ENCODE results near the gene PABPN1. TPM values are rescaled to one million over a fixed set of nuclear protein-coding genes. Genes with fewer than 3 reads are reported as not detected.

PABPN1 gene
- total RNA-seq, 6 experiments from 2014 or later: 128 to 147 (median 137) TPM

DNA sequence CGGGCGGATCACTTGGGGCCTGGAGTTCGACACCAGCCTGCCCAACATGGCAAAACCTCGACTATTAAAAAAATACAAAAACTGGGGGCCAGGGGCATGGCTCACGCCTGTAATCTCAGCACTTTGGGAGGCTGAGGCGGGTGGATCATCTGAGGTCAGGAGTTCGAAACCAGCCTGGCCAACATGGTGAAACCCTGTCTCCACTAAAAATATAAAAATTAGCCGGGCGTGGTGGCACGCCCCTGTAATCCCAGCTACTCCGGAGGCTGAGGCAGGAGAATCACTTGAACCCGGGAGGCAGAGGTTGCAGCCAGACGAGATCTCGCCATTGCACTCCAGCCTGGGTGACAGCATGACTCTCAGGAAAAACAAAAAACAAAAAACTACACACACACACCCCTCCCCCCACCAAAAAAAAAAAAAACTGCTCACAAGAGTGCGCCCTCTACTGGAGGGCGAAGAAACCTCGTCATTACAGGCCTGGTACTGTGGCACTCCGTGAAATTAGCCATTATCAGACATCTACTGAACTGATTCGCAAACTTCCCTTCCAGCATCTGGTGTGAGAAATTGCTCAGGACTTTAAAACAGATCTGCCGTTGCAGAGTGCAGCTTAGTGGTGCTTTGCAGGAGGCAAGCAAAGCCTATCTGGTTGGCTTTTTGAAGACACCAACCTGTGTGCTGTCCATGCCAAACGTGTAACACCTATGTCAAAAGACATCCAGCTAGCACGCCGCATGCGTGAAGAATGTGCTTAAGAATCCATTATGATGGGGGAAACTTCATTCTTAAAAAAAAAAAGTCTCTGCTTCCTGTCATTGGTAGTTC lies 26.3 kb upstream of the PABPN1 start:
- Mint-ChIP-seq H3K27me3 (ENCODE audit: insufficient read depth) (peaks cover 6% of the 10 kb centered on the region; the same call in 1 of the 2 replicates), H3K4me1 (ENCODE audit: low read depth) (peaks cover 43% of the 10 kb centered on the region), H3K4me3 (no peak overlapping the region), H3K9me3 (no peaks in the 10 kb centered on the region), H3K27ac (no peak overlapping the region), H3K36me3 (ENCODE audit: low read depth) (no peaks in the 10 kb centered on the region)
- TF ChIP-seq, protein P1, sequence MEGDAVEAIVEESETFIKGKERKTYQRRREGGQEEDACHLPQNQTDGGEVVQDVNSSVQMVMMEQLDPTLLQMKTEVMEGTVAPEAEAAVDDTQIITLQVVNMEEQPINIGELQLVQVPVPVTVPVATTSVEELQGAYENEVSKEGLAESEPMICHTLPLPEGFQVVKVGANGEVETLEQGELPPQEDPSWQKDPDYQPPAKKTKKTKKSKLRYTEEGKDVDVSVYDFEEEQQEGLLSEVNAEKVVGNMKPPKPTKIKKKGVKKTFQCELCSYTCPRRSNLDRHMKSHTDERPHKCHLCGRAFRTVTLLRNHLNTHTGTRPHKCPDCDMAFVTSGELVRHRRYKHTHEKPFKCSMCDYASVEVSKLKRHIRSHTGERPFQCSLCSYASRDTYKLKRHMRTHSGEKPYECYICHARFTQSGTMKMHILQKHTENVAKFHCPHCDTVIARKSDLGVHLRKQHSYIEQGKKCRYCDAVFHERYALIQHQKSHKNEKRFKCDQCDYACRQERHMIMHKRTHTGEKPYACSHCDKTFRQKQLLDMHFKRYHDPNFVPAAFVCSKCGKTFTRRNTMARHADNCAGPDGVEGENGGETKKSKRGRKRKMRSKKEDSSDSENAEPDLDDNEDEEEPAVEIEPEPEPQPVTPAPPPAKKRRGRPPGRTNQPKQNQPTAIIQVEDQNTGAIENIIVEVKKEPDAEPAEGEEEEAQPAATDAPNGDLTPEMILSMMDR (IDR thresholded peaks at IDR 0.05): peak; percentile 96
- peak; percentile 32 for DNase-seq

DNA sequence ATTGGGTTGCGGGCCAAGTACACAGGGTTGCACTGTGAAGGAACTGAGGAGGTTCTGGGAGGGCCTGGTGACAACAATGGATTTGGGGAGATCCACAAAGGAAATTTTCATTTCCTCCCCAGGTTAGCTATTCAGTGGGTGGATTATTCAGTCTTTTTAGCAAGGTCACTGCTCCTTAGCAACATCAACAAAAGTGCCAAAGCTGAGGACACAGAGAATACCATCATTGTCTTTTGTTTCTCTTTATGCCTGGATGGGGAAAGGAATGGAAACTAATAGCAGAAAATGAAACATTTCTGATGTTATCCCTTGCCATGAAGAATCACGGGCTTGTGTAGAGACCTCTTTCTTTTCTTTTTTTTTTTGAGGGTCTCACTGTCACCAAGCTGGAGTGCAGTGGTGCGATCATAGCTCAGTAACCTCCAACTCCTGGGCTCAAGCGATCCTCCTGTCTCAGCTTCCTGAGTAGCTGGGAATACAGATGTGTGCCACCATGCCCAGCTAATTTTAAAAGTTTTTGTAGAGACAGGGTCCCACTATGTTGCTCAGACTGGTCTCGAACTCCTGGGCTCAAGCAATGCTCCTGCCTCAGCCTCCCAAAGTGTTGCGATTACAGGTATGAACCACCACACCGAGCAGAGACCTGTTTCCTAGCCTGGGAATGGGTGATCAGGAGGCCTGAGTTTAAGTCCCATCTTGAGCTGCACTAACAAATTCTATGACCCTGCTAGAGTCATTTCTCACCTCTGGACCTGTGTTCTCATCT lies 25.1 kb upstream of the PABPN1 start:
- H3K27ac Mint-ChIP-seq: peak overlapping the region; percentile 43; the same call in 1 of the 2 replicates
- no peaks in the 10 kb centered on the region for H3K36me3 Mint-ChIP-seq (ENCODE audit: low read depth)
- H3K9me3 Mint-ChIP-seq: no peaks in the 10 kb centered on the region
- H3K4me3 Mint-ChIP-seq: no peak overlapping the region
- peaks cover 5% of the 10 kb centered on the region; the same call in 1 of the 2 replicates for H3K27me3 Mint-ChIP-seq (ENCODE audit: insufficient read depth)
- H3K4me1 Mint-ChIP-seq (ENCODE audit: low read depth): peaks cover 53% of the 10 kb centered on the region
- no peak for DNase-seq
- TF ChIP-seq, protein P1 (IDR thresholded peaks at IDR 0.05): no peak

DNA sequence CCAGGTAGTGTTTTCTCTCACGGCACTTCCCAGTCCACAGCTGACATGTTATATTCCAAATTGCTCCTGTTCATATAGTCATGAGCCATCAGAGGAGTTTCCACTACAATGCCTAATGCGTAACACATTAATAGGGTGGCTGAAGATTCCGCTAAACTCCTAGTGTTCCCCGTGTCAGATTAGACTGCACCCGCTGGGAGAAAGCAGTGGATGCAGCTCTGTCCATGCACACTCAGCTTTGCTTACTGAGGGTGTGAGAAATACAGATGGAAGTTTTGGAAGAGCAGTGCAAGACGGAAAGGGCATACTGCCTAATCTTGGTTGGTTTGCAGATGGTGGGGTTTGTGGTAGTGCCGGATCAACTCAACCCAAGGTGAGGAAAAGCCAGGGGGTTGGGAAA lies 24.2 kb upstream of the PABPN1 start:
- no peak for DNase-seq
- H3K4me3 Mint-ChIP-seq: no peak overlapping the region
- TF ChIP-seq, protein P1 (IDR thresholded peaks at IDR 0.05): no peak
- H3K27me3 Mint-ChIP-seq (ENCODE audit: insufficient read depth): peaks cover 5% of the 10 kb centered on the region; the same call in 1 of the 2 replicates
- H3K27ac Mint-ChIP-seq: peak overlapping the region; percentile 77
- peaks cover 53% of the 10 kb centered on the region for H3K4me1 Mint-ChIP-seq (ENCODE audit: low read depth)
- no peaks in the 10 kb centered on the region for H3K36me3 Mint-ChIP-seq (ENCODE audit: low read depth)
- H3K9me3 Mint-ChIP-seq: no peaks in the 10 kb centered on the region

DNA sequence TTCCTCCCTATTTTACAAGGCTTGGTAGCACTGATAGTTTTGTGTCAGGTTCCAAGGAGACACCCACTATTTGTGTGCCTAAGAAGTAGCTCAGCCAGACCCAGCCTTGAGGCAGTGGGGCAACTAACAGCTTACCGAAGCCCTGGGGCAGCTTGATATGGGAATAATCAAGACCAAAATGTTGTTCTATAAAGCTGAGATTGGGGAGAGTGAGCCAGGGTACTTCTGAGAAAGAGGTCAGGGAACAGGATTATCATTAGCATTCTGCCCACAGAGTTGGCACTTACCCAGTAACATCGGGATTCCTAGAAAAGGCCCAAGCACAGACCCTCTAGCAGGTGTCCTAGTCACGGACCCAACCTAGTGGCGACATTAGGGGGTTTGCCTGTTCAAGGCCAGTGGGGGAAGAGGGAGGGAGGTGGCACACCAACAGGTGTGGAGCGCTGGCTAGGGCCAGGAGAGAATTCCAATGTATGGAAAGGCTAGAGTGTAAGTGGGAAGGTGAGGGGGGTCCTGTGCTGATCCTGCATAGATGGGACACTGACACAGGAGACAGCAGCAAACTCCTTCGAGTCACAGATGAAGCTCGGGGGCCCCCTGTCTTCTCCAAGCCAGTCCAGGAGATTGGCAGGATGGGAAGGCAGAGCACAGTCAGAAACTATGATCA lies 23.5 kb upstream of the PABPN1 start:
- Mint-ChIP-seq H3K27me3 (ENCODE audit: insufficient read depth) (peaks cover 5% of the 10 kb centered on the region; the same call in 1 of the 2 replicates), H3K27ac (peak overlapping the region; percentile 98; the same call in 1 of the 2 replicates), H3K36me3 (ENCODE audit: low read depth) (no peaks in the 10 kb centered on the region)

More for the DNA sequence above, 23.5 kb upstream of the PABPN1 start:
- H3K4me1 Mint-ChIP-seq (ENCODE audit: low read depth): peaks cover 56% of the 10 kb centered on the region
- DNase-seq: no peak
- TF ChIP-seq, protein P1 (IDR thresholded peaks at IDR 0.05): no peak
- no peaks in the 10 kb centered on the region for H3K9me3 Mint-ChIP-seq
- no peak overlapping the region; the same call in 1 of the 2 replicates for H3K4me3 Mint-ChIP-seq
